HEK293T (cell line): ENCODE measurements around the gene TADA3.

Source experiments
- CTBP1 ChIP-seq: fragments of 450-650 bp; IDR thresholded peaks from 2 replicates; pipeline ENCODE4 v1.6.1; 2016; ENCODE audit warnings: borderline replicate concordance
- HDGF ChIP-seq: fragments of 450-650 bp; IDR thresholded peaks from 2 replicates; pipeline ENCODE4 v1.6.1; 2017; ENCODE audit warnings: antibody characterized with exemption, borderline replicate concordance
- PKNOX1 ChIP-seq: fragments of 450-650 bp; IDR thresholded peaks from 2 replicates; pipeline ENCODE4 v1.6.1; 2016
- SP1 ChIP-seq: fragments of 450-650 bp; IDR thresholded peaks from 2 replicates; pipeline ENCODE4 v1.6.1; 2017
- TARDBP ChIP-seq: fragments of 450-650 bp; IDR thresholded peaks from 2 replicates; pipeline ENCODE4 v1.6.1; 2016
- ZNF384 ChIP-seq: fragments of 450-650 bp; IDR thresholded peaks from 2 replicates; pipeline ENCODE4 v1.6.1; 2016

- TF ChIP-seq SP1, result no peak
- no peak for TF ChIP-seq ZNF384
- TF ChIP-seq PKNOX1, result no peak
- no peak for TF ChIP-seq HDGF
- no peak for TF ChIP-seq CTBP1
- TF ChIP-seq TARDBP, result no peak
Observed at GRCh38 chr3:9838856-9839255, 46.6 kb upstream of the TADA3 start.
